ENCODE results near the gene CADPS2.
"Not testable (repeated sequence)": the region's sequence is repeated elsewhere in the genome, so short reads cannot be mapped to it uniquely, and the experiment has no call there.

Gene CADPS2

GRCh38 chr7:122842971-122843370 lies 43.3 kb downstream of the CADPS2 start:
- no peak for DNase-seq (ENCODE audit: extremely low read depth, low read depth)
- TF ChIP-seq CTCF (IDR thresholded peaks at IDR 0.05; ENCODE audit: low read depth, low read length), result no peak

- not testable (repeated sequence) for DNase-seq (ENCODE audit: extremely low read depth, low read depth)
Observed at GRCh38 chr7:122836286-122836685, 50.0 kb downstream of the CADPS2 start.

GRCh38 chr7:122834571-122834942 lies 51.7 kb downstream of the CADPS2 start:
- DNase-seq (ENCODE audit: extremely low read depth, low read depth), result not testable (repeated sequence)

- no peak for TF ChIP-seq CTCF (IDR thresholded peaks at IDR 0.05; ENCODE audit: low read depth, low read length)
- no peak for DNase-seq (ENCODE audit: extremely low read depth, low read depth)
Observed at GRCh38 chr7:122833888-122834570, 52.2 kb downstream of the CADPS2 start.

GRCh38 chr7:122831436-122831835 lies 54.8 kb downstream of the CADPS2 start:
- TF ChIP-seq CTCF (IDR thresholded peaks at IDR 0.05; ENCODE audit: low read depth, low read length), result no peak
- DNase-seq (ENCODE audit: extremely low read depth, low read depth), result no peak

GRCh38 chr7:122829962-122830361 lies 56.3 kb downstream of the CADPS2 start:
- no peak for DNase-seq (ENCODE audit: extremely low read depth, low read depth)
- TF ChIP-seq CTCF (IDR thresholded peaks at IDR 0.05; ENCODE audit: low read depth, low read length), result no peak

- no peak for DNase-seq (ENCODE audit: extremely low read depth, low read depth)
- TF ChIP-seq CTCF (IDR thresholded peaks at IDR 0.05; ENCODE audit: low read depth, low read length), result no peak
Observed at GRCh38 chr7:122827763-122828162, 58.5 kb downstream of the CADPS2 start.

GRCh38 chr7:122813845-122814244 lies 72.4 kb downstream of the CADPS2 start:
- no peak for DNase-seq (ENCODE audit: extremely low read depth, low read depth)

More at GRCh38 chr7:122813845-122814244, 72.4 kb downstream of the CADPS2 start:
- no peak for TF ChIP-seq CTCF (IDR thresholded peaks at IDR 0.05; ENCODE audit: low read depth, low read length)

Data from AG09319 (cell line).